Fibroblast of pulmonary artery (primary cell): ENCODE measurements around the gene TGFBR3.

Experiments
- DNase-seq: peaks from one replicate; pipeline ENCODE4 v3.0.0-alpha.2; 2010; ENCODE audit warnings: low read depth
- H3K4me3 ChIP-seq: replicated peaks from 2 replicates; pipeline ENCODE4 v1.5.1; 2011; ENCODE audit warnings: low read depth, mild to moderate bottlenecking, control low read depth, low read length, moderate library complexity
- TF ChIP-seq, protein P1 (sequence below): IDR thresholded peaks from 2 replicates; pipeline ENCODE4 v1.5.1; 2011; ENCODE audit warnings: mild to moderate bottlenecking, control low read depth, low read length, inconsistent platforms; ENCODE audit errors: missing control alignments

TGFBR3 gene

GRCh38 chr1:91791103-91791502 is 94.8 kb downstream of the TGFBR3 start:
- TF ChIP-seq, protein P1, sequence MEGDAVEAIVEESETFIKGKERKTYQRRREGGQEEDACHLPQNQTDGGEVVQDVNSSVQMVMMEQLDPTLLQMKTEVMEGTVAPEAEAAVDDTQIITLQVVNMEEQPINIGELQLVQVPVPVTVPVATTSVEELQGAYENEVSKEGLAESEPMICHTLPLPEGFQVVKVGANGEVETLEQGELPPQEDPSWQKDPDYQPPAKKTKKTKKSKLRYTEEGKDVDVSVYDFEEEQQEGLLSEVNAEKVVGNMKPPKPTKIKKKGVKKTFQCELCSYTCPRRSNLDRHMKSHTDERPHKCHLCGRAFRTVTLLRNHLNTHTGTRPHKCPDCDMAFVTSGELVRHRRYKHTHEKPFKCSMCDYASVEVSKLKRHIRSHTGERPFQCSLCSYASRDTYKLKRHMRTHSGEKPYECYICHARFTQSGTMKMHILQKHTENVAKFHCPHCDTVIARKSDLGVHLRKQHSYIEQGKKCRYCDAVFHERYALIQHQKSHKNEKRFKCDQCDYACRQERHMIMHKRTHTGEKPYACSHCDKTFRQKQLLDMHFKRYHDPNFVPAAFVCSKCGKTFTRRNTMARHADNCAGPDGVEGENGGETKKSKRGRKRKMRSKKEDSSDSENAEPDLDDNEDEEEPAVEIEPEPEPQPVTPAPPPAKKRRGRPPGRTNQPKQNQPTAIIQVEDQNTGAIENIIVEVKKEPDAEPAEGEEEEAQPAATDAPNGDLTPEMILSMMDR: no peak
- H3K4me3 ChIP-seq: no peak overlapping the region
- DNase-seq: no peak

DNA sequence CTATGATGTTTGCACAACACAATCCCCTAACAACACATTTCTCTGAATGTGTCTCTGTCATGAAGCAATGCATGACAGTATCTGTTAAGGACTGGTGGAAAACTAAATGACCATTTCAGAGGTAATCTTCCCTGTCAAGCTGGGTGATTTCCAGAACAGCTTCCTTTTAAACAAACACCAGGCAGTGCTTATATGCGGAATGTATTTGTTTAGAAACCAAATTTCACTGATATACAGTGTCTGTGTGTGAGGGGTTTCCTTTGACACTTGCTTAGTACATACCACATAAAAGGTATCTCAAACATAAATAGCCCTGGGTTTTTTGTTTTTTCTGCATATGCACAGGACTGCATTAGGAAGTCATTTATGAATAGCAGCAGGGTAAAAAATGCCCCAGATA is 95.6 kb downstream of the TGFBR3 start:
- no peak for DNase-seq
- no peak overlapping the region for H3K4me3 ChIP-seq
- TF ChIP-seq, protein P1: no peak

DNA sequence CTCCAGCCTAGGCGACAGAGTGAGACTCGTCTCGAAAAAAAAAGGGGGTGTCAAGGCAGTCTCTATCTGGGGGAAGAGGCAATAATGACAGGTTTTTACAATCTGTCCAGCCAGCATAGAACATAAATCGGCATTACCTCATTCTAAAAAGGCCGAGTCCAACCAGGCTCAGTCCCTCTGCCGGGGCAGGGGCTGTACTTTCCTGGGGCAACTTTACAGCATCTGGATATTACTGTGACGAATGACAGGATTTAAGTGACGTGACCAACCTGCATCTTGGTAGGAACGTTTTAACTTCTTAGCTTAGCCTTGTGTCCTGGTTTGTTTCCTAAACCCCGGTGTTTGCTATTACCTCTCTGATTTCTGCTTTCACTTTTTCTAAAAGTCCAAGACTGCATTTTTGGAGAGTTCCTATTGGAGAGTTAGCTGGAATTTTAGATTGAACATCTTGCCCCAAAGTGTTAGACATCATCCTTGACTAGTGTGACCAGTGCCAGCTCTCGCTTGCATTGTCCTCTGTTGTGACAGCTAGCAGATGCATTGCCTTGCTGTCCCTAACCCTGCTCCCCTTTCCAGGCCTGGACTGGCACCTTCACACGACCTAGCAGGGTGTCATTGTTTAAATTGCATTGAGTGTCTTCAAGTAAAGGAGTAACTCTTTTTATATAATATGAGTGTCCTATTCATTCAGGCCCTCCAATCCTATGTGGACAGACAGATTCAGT is 96.5 kb downstream of the TGFBR3 start:
- H3K4me3 ChIP-seq: no peak overlapping the region
- TF ChIP-seq, protein P1: no peak
- DNase-seq: no peak

DNA sequence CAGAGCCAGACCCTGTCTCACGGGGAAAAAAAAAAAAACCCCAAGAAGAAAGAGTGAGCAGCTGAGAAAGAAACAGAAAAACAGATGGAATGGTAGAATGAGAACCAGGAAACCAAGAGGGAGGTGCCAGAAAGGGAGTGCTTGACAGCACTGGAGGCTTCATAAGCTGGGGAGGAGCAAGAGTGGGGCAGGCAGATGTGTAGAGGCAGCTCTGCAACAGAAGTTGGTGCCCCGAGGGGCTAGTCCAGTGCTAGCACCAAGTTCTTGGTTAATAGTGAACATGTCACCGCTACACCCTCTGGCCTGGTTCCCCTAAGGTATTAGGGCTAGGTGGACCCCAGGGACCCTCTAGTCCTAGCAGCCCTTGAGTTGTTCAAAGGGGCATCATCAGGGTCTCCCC is 98.0 kb downstream of the TGFBR3 start:
- TF ChIP-seq, protein P1: no peak
- DNase-seq: no peak

DNA sequence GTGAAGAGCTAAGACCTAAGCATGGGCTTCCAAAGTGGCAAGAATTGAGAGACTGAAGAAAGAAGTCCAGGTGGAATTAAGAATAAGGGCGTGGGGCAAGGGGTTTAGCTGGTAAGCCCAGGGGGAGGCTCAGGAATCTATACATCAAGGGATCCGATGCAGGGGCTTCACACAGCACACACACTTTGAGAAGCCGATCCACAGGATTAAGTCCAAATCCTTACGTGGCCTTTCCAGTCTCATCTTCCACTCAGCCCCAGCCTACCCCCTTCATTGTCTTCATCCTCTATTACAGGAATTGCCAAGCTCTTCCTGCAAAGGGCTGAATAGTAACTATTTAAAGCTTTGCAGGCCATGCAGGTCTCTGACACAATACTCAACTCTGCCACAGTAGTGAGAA is 101.3 kb downstream of the TGFBR3 start:
- H3K4me3 ChIP-seq: no peak overlapping the region
- TF ChIP-seq, protein P1: no peak
- DNase-seq: no peak

More for the DNA sequence above, 98.0 kb downstream of the TGFBR3 start:
- H3K4me3 ChIP-seq: no peak overlapping the region

GRCh38 chr1:91784191-91784590 is 101.8 kb downstream of the TGFBR3 start:
- no peak overlapping the region for H3K4me3 ChIP-seq
- DNase-seq: no peak
- TF ChIP-seq, protein P1: no peak

GRCh38 chr1:91783423-91784170 is 102.4 kb downstream of the TGFBR3 start:
- TF ChIP-seq, protein P1: no peak
- H3K4me3 ChIP-seq: no peak overlapping the region

More at GRCh38 chr1:91783423-91784170, 102.4 kb downstream of the TGFBR3 start:
- peak; percentile 87 for DNase-seq
